Epithelial cell of esophagus (primary cell): ENCODE data around the gene DNAH9.

Source experiments
- DNase-seq: peaks from one replicate; pipeline ENCODE4 v3.0.0; 2010; ENCODE audit warnings: low read depth
- H3K4me3 ChIP-seq: 2 replicates; pipeline ENCODE4 v1.5.1; 2011; ENCODE audit warnings: mild to moderate bottlenecking, low read length, control low read depth
- CTCF ChIP-seq: IDR thresholded peaks from 2 replicates; pipeline ENCODE4 v1.5.1; 2011; ENCODE audit warnings: low read depth, mild to moderate bottlenecking, low read length, control low read depth, inconsistent platforms; ENCODE audit not compliant: insufficient read depth; ENCODE audit errors: missing control alignments

Gene DNAH9

GRCh38 chr17:11692688-11693087 is 94.4 kb downstream of the DNAH9 start:
- no peak for DNase-seq
- H3K4me3 ChIP-seq = no peak overlapping the region
- no peak for TF ChIP-seq CTCF

- H3K4me3 ChIP-seq = no peak overlapping the region
- no peak for TF ChIP-seq CTCF
- no peak for DNase-seq
Observed at GRCh38 chr17:11693284-11693683, 95.0 kb downstream of the DNAH9 start.

- no peak for TF ChIP-seq CTCF
- H3K4me3 ChIP-seq = no peak overlapping the region
- DNase-seq = no peak
Observed at GRCh38 chr17:11700668-11701067, 102.4 kb downstream of the DNAH9 start.

- no peak for DNase-seq
- no peak overlapping the region for H3K4me3 ChIP-seq
- TF ChIP-seq CTCF = no peak
Observed at GRCh38 chr17:11701911-11702310, 103.6 kb downstream of the DNAH9 start.

- no peak overlapping the region for H3K4me3 ChIP-seq
- no peak for DNase-seq
- TF ChIP-seq CTCF = no peak
Observed at GRCh38 chr17:11704041-11704440, 105.8 kb downstream of the DNAH9 start.

GRCh38 chr17:11705111-11705510 is 106.8 kb downstream of the DNAH9 start:
- H3K4me3 ChIP-seq = no peak overlapping the region
- DNase-seq = no peak
- no peak for TF ChIP-seq CTCF

- no peak for TF ChIP-seq CTCF
Observed at GRCh38 chr17:11707586-11707985, 109.3 kb downstream of the DNAH9 start.

More at GRCh38 chr17:11707586-11707985, 109.3 kb downstream of the DNAH9 start:
- no peak overlapping the region for H3K4me3 ChIP-seq
- DNase-seq = no peak
